IPS DF 6.9 (cell line): ENCODE results near the gene RGS2.

ENCODE experiments used
- DNase-seq: peaks from one replicate; pipeline ENCODE4 v3.0.0-alpha.2; 2013; ENCODE audit warnings: low read depth, low spot score
- H3K27ac ChIP-seq: one replicate; pipeline ENCODE4 v1.5.1; 2013; ENCODE audit warnings: low read length, control low read depth
- H3K27me3 ChIP-seq: 2 replicates; pipeline ENCODE4 v1.6.1; 2013; ENCODE audit warnings: mild to moderate bottlenecking, low read length; ENCODE audit not compliant: control insufficient read depth, insufficient read depth
- H3K36me3 ChIP-seq: 2 replicates; pipeline ENCODE4 v1.6.1; 2013; ENCODE audit warnings: low read length; ENCODE audit not compliant: control insufficient read depth, insufficient read depth
- H3K4me1 ChIP-seq: 2 replicates; pipeline ENCODE4 v1.6.1; 2013; ENCODE audit warnings: low read length; ENCODE audit not compliant: control insufficient read depth, insufficient read depth
- H3K4me3 ChIP-seq: 2 replicates; pipeline ENCODE4 v1.5.1; 2013; ENCODE audit warnings: mild to moderate bottlenecking, low read length
- H3K9me3 ChIP-seq: 2 replicates; pipeline ENCODE4 v1.6.1; 2013; ENCODE audit warnings: low read length, inconsistent platforms; ENCODE audit not compliant: control insufficient read depth, insufficient read depth
- WGBS: extraction: QIAGEN DNeasy Blood & Tissue Kit; methylation state at CpG from one replicate; pipeline ENCODE4 v1.1.7; 2013; ENCODE audit warnings: mixed read lengths, missing lambda C conversion rate; ENCODE audit not compliant: insufficient read length, insufficient coverage; 5-methylcytosine and 5-hydroxymethylcytosine counted together

RGS2 gene

DNA sequence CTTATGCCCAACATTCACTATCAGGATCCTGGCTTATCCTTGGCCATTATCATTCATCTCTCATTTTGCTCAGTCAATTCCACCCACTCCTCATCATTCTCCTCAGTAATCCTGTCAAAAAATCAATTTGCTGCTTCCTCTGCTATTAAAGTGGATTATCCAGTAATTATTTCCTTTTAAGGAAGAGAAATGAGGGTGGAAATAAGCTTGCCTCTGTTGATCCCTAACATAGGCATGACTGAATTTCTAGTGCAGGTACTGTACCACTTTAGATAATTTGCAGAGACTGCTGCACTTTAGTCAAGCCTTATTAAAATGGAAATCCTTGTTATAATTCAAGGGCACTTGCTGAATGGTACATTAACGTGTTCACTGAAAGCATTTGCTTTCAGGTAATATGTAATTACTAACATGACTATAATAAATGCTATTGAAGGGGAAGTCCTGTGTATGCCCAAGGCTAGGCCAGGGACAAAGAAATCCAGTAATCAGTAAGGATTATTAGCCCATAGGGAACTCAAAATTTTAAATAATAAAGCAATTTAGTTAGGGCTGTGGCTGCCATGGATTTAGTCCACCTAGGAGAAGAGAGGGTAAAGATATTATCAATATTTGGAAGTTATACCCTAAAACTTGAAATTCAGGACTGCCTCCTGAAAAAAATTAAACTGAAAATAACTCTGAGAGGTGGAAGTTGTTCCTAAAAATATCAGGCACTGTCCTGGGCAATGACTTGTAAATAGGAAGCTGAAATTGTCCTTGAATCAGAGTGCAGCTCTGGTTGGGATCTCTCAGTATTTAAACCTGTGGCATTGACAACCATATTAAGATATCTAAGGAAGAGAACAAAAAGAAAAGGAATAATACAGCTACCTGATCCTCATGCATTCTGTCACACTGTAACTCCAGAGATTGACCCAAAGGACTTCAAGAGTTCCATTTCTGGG, 43.4 kb downstream of the RGS2 start:
- no peak for DNase-seq
- no peaks in the 10 kb centered on the region for H3K4me1 ChIP-seq
- WGBS, result no CpG with 5 or more reads among the region's 1 CpG
- H3K4me3 ChIP-seq, result no peak overlapping the region
- no peaks in the 10 kb centered on the region for H3K27me3 ChIP-seq
- H3K36me3 ChIP-seq, result no peaks in the 10 kb centered on the region
- H3K9me3 ChIP-seq, result no peaks in the 10 kb centered on the region
- H3K27ac ChIP-seq, result no peak overlapping the region

GRCh38 chr1:192858456-192858855, 49.6 kb downstream of the RGS2 start:
- no CpG with 5 or more reads among the region's 1 CpG for WGBS
- Histone ChIP-seq H3K9me3 (no peaks in the 10 kb centered on the region), H3K36me3 (no peaks in the 10 kb centered on the region), H3K4me1 (no peaks in the 10 kb centered on the region), H3K27me3 (no peaks in the 10 kb centered on the region), H3K27ac (no peak overlapping the region), H3K4me3 (no peak overlapping the region)
- no peak for DNase-seq

DNA sequence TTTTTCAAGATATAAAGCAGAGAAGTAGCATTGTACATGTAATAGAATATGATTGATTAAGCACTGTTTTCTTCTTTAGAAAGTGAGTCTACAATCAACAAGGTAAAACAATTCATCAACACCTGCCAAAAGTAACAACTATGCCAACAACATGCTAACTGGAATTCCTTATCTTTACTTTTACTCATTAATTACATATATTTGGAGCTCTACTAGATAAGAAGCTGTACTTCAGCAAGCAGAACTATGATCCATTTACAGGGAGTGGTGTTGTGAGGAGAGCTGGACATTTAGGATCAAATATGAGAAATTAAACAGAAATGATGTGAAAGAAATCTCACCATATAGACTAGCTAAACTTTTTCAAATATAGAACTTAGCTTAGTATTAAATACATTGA, 51.0 kb downstream of the RGS2 start:
- no peaks in the 10 kb centered on the region for H3K4me1 ChIP-seq
- DNase-seq, result no peak
- H3K27ac ChIP-seq, result no peak overlapping the region
- no peaks in the 10 kb centered on the region for H3K9me3 ChIP-seq
- no peaks in the 10 kb centered on the region for H3K27me3 ChIP-seq
- H3K36me3 ChIP-seq, result no peaks in the 10 kb centered on the region
- H3K4me3 ChIP-seq, result no peak overlapping the region

- WGBS, result no CpG with 5 or more reads among the region's 5 CpGs
- Histone ChIP-seq H3K9me3 (no peaks in the 10 kb centered on the region), H3K27ac (no peak overlapping the region), H3K4me3 (no peak overlapping the region), H3K27me3 (no peaks in the 10 kb centered on the region), H3K36me3 (no peaks in the 10 kb centered on the region), H3K4me1 (no peaks in the 10 kb centered on the region)
- no peak for DNase-seq
Observed at GRCh38 chr1:192860478-192861185, 51.8 kb downstream of the RGS2 start.

- no peak overlapping the region for H3K27ac ChIP-seq
- whole genome bisulfite sequencing, result no CpG with 5 or more reads among the region's 4 CpGs
- DNase-seq, result no peak
Observed at GRCh38 chr1:192861860-192862259, 53.0 kb downstream of the RGS2 start.

More at GRCh38 chr1:192861860-192862259, 53.0 kb downstream of the RGS2 start:
- Histone ChIP-seq H3K4me1 (no peaks in the 10 kb centered on the region), H3K4me3 (no peak overlapping the region), H3K36me3 (no peaks in the 10 kb centered on the region), H3K27me3 (no peaks in the 10 kb centered on the region), H3K9me3 (no peaks in the 10 kb centered on the region)
